Erythroblast (primary cell): ENCODE measurements around the gene VSTM1.

Experiments used
- GATA1 ChIP-seq: IDR thresholded peaks from 2 replicates; pipeline ENCODE4 v1.6.1; 2011; ENCODE audit warnings: low read depth, mild to moderate bottlenecking, control low read depth, low read length, moderate library complexity
- POLR2A ChIP-seq: IDR thresholded peaks from 2 replicates; pipeline ENCODE4 v1.6.1; 2011; ENCODE audit warnings: mild to moderate bottlenecking, low read length

GRCh38 chr19:54106716-54107115, 43.0 kb upstream of the VSTM1 start:
- no peak for TF ChIP-seq POLR2A
- no peak for TF ChIP-seq GATA1
